ENCODE measurements around the gene NTN5.
"Not testable (repeated sequence)": the region's sequence is repeated elsewhere in the genome, so short reads cannot be mapped to it uniquely, and the experiment has no call there.

Gene NTN5

GRCh38 chr19:48698046-48698445 lies 25.2 kb upstream of the NTN5 start:
- in situ Hi-C loops (cut with HindIII; ENCODE audit: low sequenced_read_pairs), result no loop called here

GRCh38 chr19:48696353-48697010 lies 23.7 kb upstream of the NTN5 start:
- in situ Hi-C loops (cut with HindIII; ENCODE audit: low sequenced_read_pairs), result no loop called here

GRCh38 chr19:48695743-48696352 lies 23.0 kb upstream of the NTN5 start, which contains the start of gene FUT2:
FUT2 (plus strand) TSS chr19:48695971; CDS start chr19:48702957, 6,986 bp downstream.
- in situ Hi-C loops (cut with HindIII; ENCODE audit: low sequenced_read_pairs), result no loop called here

- in situ Hi-C loops (cut with HindIII; ENCODE audit: low sequenced_read_pairs), result not testable (repeated sequence)
These were observed 20.8 kb upstream of the NTN5 start for GRCh38 chr19:48693629-48694028.

GRCh38 chr19:48689449-48689848 lies 16.6 kb upstream of the NTN5 start:
- in situ Hi-C loops (cut with HindIII; ENCODE audit: low sequenced_read_pairs), result no loop called here

- in situ Hi-C loops (cut with HindIII; ENCODE audit: low sequenced_read_pairs), result no loop called here
These were observed 15.0 kb upstream of the NTN5 start for GRCh38 chr19:48687776-48688175.

GRCh38 chr19:48686637-48687036 lies 13.8 kb upstream of the NTN5 start:
- in situ Hi-C loops (cut with HindIII; ENCODE audit: low sequenced_read_pairs), result not testable (repeated sequence)

GRCh38 chr19:48686088-48686487 lies 13.3 kb upstream of the NTN5 start:
- in situ Hi-C loops (cut with HindIII; ENCODE audit: low sequenced_read_pairs), result no loop called here

GRCh38 chr19:48685583-48685982 lies 12.8 kb upstream of the NTN5 start:
- in situ Hi-C loops (cut with HindIII; ENCODE audit: low sequenced_read_pairs), result no loop called here

GRCh38 chr19:48683349-48683748 lies 10.5 kb upstream of the NTN5 start:
- in situ Hi-C loops (cut with HindIII; ENCODE audit: low sequenced_read_pairs), result no loop called here

GRCh38 chr19:48681127-48681470 lies 8.3 kb upstream of the NTN5 start:
- in situ Hi-C loops (cut with HindIII; ENCODE audit: low sequenced_read_pairs), result no loop called here

- in situ Hi-C loops (cut with HindIII; ENCODE audit: low sequenced_read_pairs), result no loop called here
These were observed 7.8 kb upstream of the NTN5 start for GRCh38 chr19:48680436-48681126.

- in situ Hi-C loops (cut with HindIII; ENCODE audit: low sequenced_read_pairs), result not testable (repeated sequence)
These were observed 7.2 kb upstream of the NTN5 start for GRCh38 chr19:48680006-48680405.

- in situ Hi-C loops (cut with HindIII; ENCODE audit: low sequenced_read_pairs), result no loop called here
These were observed 5.4 kb upstream of the NTN5 start for GRCh38 chr19:48678201-48678600.

- in situ Hi-C loops (cut with HindIII; ENCODE audit: low sequenced_read_pairs), result no loop called here
These were observed 4.1 kb upstream of the NTN5 start for GRCh38 chr19:48676887-48677286.

GRCh38 chr19:48676487-48676886 lies 3.7 kb upstream of the NTN5 start:
- in situ Hi-C loops (cut with HindIII; ENCODE audit: low sequenced_read_pairs), result no loop called here

GRCh38 chr19:48674921-48675824 lies 2.4 kb upstream of the NTN5 start:
- in situ Hi-C loops (cut with HindIII; ENCODE audit: low sequenced_read_pairs), result no loop called here

- in situ Hi-C loops (cut with HindIII; ENCODE audit: low sequenced_read_pairs), result no loop called here
These were observed 1.5 kb upstream of the NTN5 start for GRCh38 chr19:48674216-48674809.

GRCh38 chr19:48673436-48674100 lies 751 bp upstream of the NTN5 start:
- in situ Hi-C loops (cut with HindIII; ENCODE audit: low sequenced_read_pairs), result no loop called here

GRCh38 chr19:48671446-48671995 lies 1.3 kb downstream of the NTN5 start:
- in situ Hi-C loops (cut with HindIII; ENCODE audit: low sequenced_read_pairs), result no loop called here
